Left kidney (tissue), 2 donors: ENCODE measurements around the gene DAPL1. TPM values are rescaled to one million over a fixed set of nuclear protein-coding genes. Genes with fewer than 3 reads are reported as not detected.
"Not testable (repeated sequence)": the region's sequence is repeated elsewhere in the genome, so short reads cannot be mapped to it uniquely, and the experiment has no call there.

Experiments
- DNase-seq: peaks from one replicate; pipeline ENCODE4 v3.0.0-alpha.2; 2013
- polyA plus RNA-seq: library from polyadenylated mRNA; unstranded; fragments of 120-200 nt; gene quantifications from one replicate; pipeline ENCODE4 v1.2.1, GENCODE V29; 2013; ENCODE audit not compliant: insufficient read length

DAPL1 gene
- polyA plus RNA-seq, 1 donor, result 37.6 TPM

- no peak for DNase-seq
Observed at GRCh38 chr2:158817588-158817987, 22.5 kb downstream of the DAPL1 start.

- DNase-seq, result no peak
Observed at GRCh38 chr2:158818511-158818910, 23.4 kb downstream of the DAPL1 start.

DNA sequence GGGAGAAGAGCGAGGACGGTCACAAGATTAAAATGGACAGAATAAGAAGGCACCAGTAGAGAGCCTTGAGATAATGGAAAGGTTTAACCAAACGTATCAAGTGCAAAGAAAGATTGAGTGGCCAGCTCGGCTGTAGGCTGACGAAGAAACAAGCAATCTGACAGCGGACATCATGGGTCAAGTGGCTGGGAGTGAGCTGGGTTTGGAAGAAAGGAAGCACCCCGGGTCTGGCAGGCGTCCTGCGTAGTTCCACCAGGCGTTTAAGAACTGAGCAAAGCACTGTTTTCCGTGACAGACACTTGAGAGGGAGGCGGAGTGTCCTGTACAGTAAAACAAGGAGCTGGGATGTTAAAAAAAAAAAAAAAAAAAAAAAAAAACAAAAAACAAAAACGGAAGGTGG, 27.1 kb downstream of the DAPL1 start:
- no peak for DNase-seq

DNA sequence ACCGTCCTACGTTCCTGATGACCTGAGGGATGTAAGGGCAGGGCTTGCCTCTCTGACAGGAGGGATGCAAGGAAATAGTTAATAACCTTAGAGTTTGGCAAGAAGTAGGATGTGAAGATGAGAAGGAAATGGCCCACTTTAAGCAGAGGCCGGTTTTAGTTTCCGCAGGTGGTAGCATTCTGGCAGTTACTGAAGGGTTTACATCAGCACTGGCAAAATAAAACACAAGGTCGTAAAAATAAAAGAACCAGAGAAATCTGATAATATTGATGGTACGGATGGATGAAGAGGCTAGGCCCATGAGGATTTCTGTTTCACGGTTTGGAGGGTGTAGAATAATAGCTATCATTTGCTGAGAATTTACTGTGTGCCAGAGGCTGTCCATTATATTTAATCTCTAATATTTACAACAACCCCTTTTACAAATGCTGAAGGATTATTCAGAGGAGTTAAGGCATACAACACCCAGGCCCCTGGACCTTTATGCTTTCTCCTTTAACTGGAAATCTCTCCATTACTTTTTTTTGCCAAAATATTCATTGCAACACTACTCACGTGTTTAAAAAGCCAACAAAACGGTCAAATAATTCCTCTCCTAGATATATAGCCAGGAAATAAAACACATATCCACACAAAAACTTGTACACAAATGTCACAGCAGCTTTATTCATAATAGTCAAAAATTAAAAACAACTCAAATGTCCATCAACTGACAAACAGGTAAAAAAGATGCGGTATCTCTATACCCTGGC, 28.5 kb downstream of the DAPL1 start:
- DNase-seq, result no peak

- DNase-seq, result no peak
Observed at GRCh38 chr2:158825021-158825420, 29.9 kb downstream of the DAPL1 start.

- no peak for DNase-seq
Observed at GRCh38 chr2:158826965-158827364, 31.8 kb downstream of the DAPL1 start.

DNA sequence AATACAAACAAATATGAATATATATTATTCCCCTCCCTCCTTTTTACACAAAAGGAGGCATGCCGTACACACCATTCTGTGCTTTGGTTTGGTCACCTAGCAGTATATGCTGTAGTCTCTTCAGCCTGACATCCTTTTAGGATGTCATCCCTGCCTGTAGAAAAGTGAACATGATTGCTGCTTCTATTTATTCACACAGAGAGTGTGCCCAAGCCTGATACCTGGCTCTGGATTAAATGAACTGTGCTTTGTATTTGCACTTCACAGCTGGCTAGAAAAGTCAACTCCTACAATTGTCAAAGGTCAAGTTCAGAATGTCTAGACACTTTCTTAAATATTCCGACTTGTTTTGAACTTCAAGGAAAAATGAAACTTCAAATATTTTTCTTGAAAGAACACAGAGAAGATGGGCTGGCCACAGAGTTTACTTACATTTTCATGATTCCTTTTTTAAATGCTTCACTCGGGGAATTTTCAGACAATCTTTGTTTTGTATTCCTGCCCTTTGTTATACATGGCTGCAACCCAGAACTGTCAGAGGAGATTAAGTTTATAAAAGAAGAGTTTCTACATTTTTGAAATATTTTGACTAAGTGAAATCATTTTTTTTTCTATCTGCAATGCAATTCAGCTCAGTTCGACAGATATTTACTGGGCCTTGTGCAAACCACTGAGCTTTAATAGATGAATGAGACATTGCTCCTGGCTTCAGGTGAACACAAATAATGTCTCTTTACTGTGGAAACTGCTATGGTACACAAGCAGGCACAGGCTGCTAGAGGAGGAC, 33.5 kb downstream of the DAPL1 start:
- DNase-seq, result no peak

DNA sequence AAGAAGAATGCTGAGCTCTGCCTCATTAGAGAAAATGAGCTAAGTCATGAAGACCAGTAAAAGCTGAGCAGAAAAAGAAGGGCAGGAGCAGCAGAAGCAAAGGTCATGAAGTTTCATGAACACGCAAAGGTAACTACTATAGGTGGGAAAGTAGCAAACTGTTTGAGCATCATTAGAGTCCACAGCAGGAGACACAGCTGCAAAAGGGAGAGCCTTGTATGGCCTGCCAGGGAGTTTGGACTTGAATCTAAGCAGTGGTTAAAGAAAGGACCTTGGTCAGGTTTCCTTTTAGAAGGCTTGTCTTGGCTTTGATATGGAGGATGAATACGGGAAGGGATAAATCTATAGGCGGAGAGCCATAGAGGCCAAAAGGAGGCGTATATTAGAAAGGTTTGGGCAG, 34.0 kb downstream of the DAPL1 start:
- DNase-seq, result no peak

GRCh38 chr2:158830201-158830600, 35.1 kb downstream of the DAPL1 start:
- DNase-seq, result no peak

DNA sequence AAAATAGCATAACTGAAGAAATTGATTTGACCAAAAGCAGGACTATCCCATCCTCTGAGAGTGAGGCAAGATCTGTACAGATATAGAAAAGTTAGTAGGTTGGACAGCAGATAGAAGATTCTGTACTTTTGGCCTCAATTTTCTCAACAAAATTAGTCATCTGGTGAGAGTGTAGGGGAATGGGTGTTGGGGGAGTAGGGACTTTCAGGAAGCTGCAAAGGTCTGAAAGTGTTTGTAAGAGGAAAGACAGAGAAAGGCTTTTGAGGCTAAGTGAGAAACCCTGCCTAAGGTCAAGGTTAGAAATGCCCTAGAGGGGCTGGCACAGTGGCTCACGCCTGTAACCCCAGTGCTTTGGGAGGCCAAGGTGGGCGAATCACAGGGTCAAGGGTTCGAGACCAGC, 40.3 kb downstream of the DAPL1 start:
- DNase-seq, result no peak

GRCh38 chr2:158837645-158838044, 42.5 kb downstream of the DAPL1 start:
- DNase-seq, result no peak

- no peak for DNase-seq
Observed at GRCh38 chr2:158841850-158842249, 46.7 kb downstream of the DAPL1 start.

DNA sequence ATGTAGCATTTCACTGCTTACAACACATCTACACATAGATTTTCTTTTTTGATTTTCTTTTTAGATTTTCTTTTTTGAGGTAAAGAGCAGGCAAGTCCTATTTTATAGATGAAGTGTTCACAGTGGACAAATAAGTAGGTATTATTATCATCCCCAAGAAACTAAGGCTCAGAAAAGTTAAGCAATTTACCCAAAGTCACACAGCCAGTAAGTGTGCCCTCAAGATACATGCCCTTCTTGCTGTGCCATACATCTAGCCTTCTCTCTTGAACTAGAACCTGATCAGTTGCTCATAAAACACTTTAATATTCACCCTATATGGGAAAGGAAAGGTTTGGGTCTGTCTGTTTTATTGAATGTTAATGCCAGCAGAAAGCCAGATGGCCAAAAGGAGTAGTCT, 50.3 kb downstream of the DAPL1 start:
- no peak for DNase-seq

- no peak for DNase-seq
Observed at GRCh38 chr2:158845859-158846258, 50.7 kb downstream of the DAPL1 start.

GRCh38 chr2:158847526-158847925, 52.4 kb downstream of the DAPL1 start:
- not testable (repeated sequence) for DNase-seq

DNA sequence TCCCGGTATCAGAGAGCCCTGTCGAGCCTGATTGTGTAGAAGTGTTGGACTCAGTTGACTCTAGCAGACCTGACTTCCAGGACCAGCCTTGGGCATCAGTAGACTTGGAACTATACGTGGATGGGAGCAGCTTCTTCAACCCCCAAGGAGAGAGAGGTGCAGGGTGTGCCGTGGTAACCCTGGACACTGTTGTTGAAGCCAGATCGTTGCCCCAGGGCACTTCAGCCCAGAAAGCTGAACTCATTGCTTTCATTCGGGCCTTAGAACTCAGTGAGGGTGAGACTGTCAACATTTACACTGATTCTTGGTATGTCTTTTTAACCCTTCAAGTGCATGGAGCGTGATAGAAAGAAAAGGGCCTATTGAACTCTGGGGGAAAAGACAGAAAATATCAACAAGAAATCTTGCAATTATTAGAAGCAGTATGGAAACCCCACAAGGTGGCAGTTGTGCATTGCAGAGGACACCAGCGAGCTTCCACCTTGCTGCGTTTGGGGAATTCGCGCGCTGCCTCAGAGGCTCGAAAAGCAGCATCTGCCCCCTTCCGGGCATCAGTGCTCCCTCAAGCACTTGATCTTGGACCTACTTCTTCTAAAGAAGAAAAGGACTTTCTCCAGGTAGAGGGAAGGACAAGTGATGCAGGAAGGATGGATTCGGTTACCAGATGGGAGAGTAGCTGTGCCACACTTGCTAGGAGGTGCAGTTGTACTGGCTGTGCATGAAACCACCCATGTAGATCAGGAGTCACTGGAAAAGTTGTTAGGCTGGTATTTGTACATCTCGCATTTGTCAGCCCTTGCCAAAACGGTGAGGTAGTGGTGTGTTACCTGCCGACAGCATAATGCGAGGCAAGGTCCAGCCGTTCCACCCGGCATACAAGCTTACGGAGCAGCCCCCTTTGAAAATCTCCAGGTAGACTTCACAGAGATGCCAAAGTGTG, 53.2 kb downstream of the DAPL1 start:
- DNase-seq, result not testable (repeated sequence)

GRCh38 chr2:158860179-158860578, 65.1 kb downstream of the DAPL1 start:
- DNase-seq, result not testable (repeated sequence)

DNA sequence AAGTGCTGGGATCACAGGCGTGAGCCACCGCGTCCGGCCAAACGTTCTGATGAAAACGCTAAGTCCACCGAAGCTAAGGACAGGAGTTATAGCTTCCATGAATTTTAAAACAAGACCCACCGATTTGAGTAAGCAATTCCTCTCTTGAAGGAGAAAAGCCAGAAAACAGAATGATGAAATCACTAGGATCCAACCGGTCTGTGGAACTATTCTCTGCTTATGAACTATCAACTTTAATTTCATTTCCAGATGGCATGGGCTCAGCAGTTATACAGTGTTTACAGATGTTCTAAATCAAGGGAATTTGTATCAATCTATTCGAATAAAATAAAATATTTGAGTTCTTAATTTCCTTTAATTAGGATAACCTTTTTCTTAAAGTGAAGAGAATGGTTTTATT, 66.5 kb downstream of the DAPL1 start:
- not testable (repeated sequence) for DNase-seq

GRCh38 chr2:158865469-158865868, 70.4 kb downstream of the DAPL1 start:
- DNase-seq, result not testable (repeated sequence)
